GM18870 (cell line): Measurements from ENCODE around the gene SMCHD1.
"Not testable (repeated sequence)": the region's sequence is repeated elsewhere in the genome, so short reads cannot be mapped to it uniquely, and the experiment has no call there.

Experiments
- ATAC-seq: cut with Tn5 transposase; IDR thresholded peaks from one replicate; pipeline ENCODE4 v1.9.1; 2021; ENCODE audit warnings: moderate library complexity; ENCODE audit not compliant: unreplicated experiment

The SMCHD1 gene

DNA sequence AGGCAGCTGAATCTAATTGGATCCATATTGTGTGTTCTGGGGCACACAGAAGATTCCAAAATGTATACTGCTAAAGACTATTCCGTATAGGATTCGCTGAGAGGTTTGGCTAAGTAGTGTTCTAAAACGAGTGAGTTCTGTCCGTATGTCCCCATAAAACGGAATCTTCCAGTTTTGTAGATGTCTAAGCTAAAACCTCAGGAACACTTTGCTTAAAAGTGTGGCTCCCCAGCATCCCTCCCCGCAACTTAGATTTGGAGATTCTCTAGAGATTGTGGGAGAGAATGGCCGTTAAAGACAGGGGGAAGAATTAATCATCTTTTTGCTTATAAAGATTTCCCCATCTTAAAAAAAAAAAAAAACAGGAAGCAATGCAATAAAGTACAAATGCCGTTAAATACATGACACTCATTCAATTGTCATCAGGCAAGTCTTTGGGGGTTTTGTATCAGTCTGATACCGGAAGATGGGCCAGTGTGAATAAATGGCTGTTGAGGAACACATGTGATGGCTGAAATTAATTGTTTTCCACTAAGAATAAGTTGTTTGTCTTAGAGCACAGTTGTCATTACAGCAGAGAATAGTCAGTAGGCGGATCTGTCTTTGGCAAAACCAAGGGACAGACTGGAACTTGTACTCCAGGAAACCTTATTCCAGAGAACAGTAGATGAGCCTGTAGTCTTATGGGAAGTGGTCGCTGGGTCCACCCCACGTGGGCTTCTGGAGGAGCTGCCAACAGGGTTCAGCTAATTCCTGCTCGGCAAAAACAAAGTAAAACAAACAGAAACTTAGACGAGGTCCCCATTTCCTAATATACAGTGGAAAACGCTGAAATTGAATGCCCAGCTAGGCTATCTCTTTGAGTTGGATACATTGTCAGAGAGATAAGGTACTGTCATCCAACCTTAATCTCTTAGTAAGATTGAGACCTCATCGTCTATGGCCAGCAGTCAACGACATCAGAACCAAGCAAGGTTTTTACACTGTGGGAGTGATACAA lies 193.0 kb downstream of the SMCHD1 start:
- ATAC-seq: no peak

DNA sequence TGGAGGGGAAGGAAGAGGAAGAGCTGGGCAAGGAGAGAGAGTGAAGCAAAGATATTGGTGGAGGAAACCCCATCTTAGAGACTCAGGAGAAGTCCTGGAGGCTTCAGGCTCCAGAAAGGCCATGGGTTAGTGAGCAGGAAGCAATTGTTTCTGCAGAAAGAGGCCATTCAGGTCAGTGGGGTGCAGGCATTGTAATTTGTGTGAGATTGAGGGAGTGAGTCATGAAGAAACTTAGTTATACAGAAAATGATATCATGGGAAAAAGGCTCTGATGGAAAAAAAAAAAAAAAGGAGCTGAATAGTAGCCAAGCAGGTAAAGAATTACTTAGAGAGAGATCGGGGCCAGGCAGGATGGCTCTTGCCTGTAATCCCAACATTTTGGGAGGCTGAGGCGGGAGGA lies 195.3 kb downstream of the SMCHD1 start:
- ATAC-seq: no peak

DNA sequence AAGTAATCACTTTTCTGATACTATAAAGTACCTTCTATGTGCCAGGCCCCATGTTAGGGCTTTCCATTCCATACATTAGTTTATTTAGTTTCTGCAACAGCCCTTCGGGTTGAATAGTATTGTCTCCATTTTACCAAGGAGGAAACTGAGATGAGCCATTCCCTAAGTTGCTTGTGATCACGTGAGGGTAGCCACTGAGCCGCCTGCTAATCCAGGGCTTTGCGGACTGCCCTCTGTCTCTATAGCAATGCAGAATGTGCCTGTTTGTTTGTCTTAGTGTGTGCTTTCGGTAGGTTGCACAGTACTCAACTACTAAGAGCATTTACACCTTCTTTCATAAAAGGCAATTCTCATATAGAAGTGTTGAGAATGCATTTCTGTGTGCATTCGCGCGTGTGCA lies 196.2 kb downstream of the SMCHD1 start:
- no peak for ATAC-seq

DNA sequence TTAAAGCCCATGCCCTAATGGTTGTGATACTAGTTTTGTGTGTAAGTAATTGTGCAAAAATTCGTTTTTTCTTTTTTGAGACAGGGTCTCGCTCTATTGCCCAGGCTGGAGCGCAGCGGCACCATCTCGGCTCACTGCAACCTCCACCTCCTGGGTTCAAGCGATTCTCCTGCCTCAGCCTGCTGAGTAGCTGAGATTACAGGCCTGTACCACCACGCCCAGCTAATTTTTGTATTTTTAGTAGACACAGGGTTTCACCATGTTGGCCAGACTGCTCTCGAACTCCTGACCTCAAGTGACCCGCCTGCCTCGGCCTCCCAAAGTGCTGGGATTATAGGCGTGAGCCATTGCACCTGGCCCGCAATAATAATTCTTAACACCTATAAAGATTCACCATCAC lies 196.9 kb downstream of the SMCHD1 start:
- not testable (repeated sequence) for ATAC-seq

DNA sequence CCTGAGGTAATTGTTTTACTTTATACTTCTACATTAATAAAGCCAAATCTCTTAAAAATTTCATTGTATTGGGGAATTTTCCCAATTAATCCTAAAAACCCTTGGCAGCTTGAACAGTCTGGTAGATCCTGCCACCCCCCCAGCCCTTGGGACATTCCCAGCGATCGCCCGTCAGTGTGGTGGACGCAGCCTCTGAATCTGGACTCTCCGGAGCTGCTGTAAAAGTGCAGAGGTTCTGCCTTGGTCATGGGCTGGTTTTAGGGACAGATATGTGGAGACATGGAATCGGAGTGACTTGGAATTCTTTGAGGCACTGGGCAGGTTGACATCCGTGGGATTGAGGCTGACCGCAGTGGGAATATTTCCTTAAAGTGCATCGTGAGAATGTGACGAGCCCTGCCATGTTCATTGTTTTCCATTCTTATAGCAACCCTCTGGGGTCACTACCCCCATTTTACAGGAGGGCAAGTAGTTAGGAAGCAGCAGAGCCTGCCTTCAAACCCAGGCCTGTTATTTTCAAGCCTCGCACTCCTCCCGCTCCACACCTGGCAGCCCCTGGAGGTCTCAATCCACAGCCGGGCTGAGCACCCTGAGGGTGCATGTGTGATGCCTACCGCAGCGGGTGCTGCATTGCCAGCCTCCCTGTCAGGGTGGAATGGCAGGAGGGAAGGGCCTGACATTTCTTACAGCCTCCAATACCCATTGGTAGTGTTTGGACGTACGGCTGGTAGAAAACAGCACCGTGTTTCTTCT lies 197.8 kb downstream of the SMCHD1 start:
- no peak for ATAC-seq

DNA sequence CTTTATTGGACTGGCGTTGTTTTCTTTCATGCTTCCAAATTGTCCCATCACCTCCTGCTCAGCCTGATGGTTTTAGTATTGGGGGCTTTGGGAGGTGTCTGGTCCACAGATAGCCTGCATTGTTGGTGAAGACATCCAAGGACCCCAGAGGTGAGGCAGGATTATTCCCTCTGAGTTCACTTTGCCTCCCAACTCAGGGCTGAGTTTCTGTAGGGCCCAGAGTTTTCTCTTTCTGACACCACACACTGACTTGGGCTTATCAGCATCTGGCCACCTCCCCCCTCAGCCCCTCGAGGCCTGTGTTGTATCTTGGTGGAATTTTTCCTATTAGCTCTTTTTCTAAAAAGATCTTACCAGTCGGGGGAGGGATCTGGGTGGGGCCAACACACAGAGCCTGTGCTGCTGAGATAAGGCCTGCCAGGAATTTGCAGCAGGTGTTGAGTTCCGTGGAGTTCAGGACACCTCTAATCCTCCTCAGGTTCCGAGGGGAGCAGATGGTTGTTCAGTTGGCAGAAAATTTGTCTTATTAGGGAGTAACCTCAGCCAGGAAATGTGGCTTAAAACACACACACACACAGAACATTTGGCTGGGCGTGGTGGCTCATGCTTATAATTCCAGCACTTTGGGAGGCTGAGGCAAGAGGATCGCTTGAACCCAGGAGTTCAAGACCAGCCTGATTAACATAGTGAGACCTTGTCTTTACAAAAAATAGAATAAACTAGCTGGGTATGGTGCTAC lies 198.6 kb downstream of the SMCHD1 start:
- ATAC-seq: no peak
